Measurements from ENCODE around the gene PTPRK. TPM values are rescaled to one million over a fixed set of nuclear protein-coding genes. Genes with fewer than 3 reads are reported as not detected.

The PTPRK gene
- total RNA-seq, 2 donors from 2014 or later: 94.1 to 117 TPM

- Histone ChIP-seq H3K4me3 (no peak overlapping the region), H3K36me3 (no peaks in the 10 kb centered on the region), H3K27ac (no peak overlapping the region), H3K4me1 (no peaks in the 10 kb centered on the region), H3K27me3 (no peaks in the 10 kb centered on the region), H3K9me3 (no peaks in the 10 kb centered on the region), H3K9ac (ENCODE audit: low read depth in 2 of 2, low read length in 2 of 2) (no peak overlapping the region)
- no peak for TF ChIP-seq CTCF (IDR thresholded peaks at IDR 0.05)
- intact Hi-C loops (cut with DNase I): loop anchor here (10.0 kb wide), 1 partner anchor 110 kb away; no protein-coding TSS in a partner anchor
- no peak for DNase-seq
Measured at GRCh38 chr6:128064540-128064895, 455.9 kb downstream of the PTPRK start.

GRCh38 chr6:128063850-128064539, 456.4 kb downstream of the PTPRK start:
- intact Hi-C loops (cut with DNase I): loop anchor here (10.0 kb wide), 1 partner anchor 111 kb away; no protein-coding TSS in a partner anchor
- H3K27ac ChIP-seq: no peak overlapping the region
- TF ChIP-seq CTCF (IDR thresholded peaks at IDR 0.05): no peak
- H3K9ac ChIP-seq (ENCODE audit: low read depth in 2 of 2, low read length in 2 of 2): no peak overlapping the region
- no peaks in the 10 kb centered on the region for H3K4me1 ChIP-seq
- H3K9me3 ChIP-seq: no peaks in the 10 kb centered on the region
- no peaks in the 10 kb centered on the region for H3K27me3 ChIP-seq
- H3K4me3 ChIP-seq: no peak overlapping the region
- DNase-seq: no peak
- H3K36me3 ChIP-seq: no peaks in the 10 kb centered on the region

- intact Hi-C loops (cut with DNase I): loop anchor here (10.0 kb wide), 1 partner anchor 112 kb away; no protein-coding TSS in a partner anchor
- TF ChIP-seq CTCF (IDR thresholded peaks at IDR 0.05): no peak
Measured at GRCh38 chr6:128062882-128063603, 457.4 kb downstream of the PTPRK start.

DNA sequence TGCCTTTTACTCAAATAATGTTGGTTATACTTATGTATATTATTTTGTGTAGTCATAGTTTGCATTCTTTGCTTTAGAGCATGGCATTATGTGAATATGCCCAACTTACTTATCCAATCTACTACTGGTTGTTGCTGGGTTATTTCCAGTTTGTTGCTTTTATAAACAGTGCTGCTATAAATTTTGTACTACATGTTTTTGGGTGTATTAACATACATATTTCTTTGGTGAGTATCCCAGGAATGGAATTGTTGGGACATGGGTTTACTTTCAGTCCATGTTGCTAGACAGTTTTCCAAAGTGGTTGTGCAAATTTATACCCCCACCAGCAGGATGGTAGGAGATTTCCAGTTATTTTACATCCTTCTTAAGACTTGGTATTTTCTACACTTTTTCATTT, 462.5 kb downstream of the PTPRK start:
- DNase-seq: no peak
- no peak for TF ChIP-seq CTCF (IDR thresholded peaks at IDR 0.05)
- H3K27ac ChIP-seq: no peak overlapping the region
- H3K4me3 ChIP-seq: no peak overlapping the region
- H3K36me3 ChIP-seq: no peaks in the 10 kb centered on the region
- no peaks in the 10 kb centered on the region for H3K27me3 ChIP-seq
- no peak overlapping the region for H3K9ac ChIP-seq (ENCODE audit: low read depth in 2 of 2, low read length in 2 of 2)
- intact Hi-C loops (cut with DNase I): no loop called here
- no peaks in the 10 kb centered on the region for H3K4me1 ChIP-seq
- H3K9me3 ChIP-seq: no peaks in the 10 kb centered on the region

More at GRCh38 chr6:128062882-128063603, 457.4 kb downstream of the PTPRK start:
- no peak for DNase-seq
- H3K27me3 ChIP-seq: no peaks in the 10 kb centered on the region
- no peaks in the 10 kb centered on the region for H3K36me3 ChIP-seq
- no peaks in the 10 kb centered on the region for H3K9me3 ChIP-seq
- no peak overlapping the region for H3K27ac ChIP-seq
- no peak overlapping the region for H3K9ac ChIP-seq (ENCODE audit: low read depth in 2 of 2, low read length in 2 of 2)
- no peak overlapping the region for H3K4me3 ChIP-seq
- no peaks in the 10 kb centered on the region for H3K4me1 ChIP-seq

- DNase-seq: no peak
- intact Hi-C loops (cut with DNase I): no loop called here
Measured at GRCh38 chr6:128057541-128057940, 462.9 kb downstream of the PTPRK start.

More at GRCh38 chr6:128057541-128057940, 462.9 kb downstream of the PTPRK start:
- H3K4me1 ChIP-seq: no peaks in the 10 kb centered on the region
- H3K9ac ChIP-seq (ENCODE audit: low read depth in 2 of 2, low read length in 2 of 2): no peak overlapping the region
- no peak for TF ChIP-seq CTCF (IDR thresholded peaks at IDR 0.05)
- no peak overlapping the region for H3K4me3 ChIP-seq
- no peak overlapping the region for H3K27ac ChIP-seq
- no peaks in the 10 kb centered on the region for H3K27me3 ChIP-seq
- H3K9me3 ChIP-seq: no peaks in the 10 kb centered on the region
- no peaks in the 10 kb centered on the region for H3K36me3 ChIP-seq

Measured in colonic mucosa (tissue), 4 donors.